OCI-LY7 (cell line): Measurements from ENCODE around the gene PRICKLE2.

ENCODE experiments used
- CTCF ChIP-seq: fragments of 200-600 bp; sonication (generic); conservative IDR thresholded peaks from 2 replicates; pipeline ENCODE4 v1.5.1; 2014; ENCODE audit warnings: mild to moderate bottlenecking, antibody characterized with exemption, low read length, moderate library complexity, mixed read lengths
- EZH2phosphoT487 ChIP-seq: fragments of 200-600 bp; sonication (generic); IDR thresholded peaks from 2 replicates; pipeline ENCODE4 v1.6.1; 2018; ENCODE audit warnings: low read depth, borderline replicate concordance, mild to moderate bottlenecking, mixed run types, antibody characterized with exemption, low read length, moderate library complexity, mixed read lengths

GRCh38 chr3:64272842-64273241 is 47.6 kb upstream of the PRICKLE2 start:
- TF ChIP-seq CTCF (no peak), EZH2phosphoT487 (no peak)
